Measurements from ENCODE around the gene CECR2.

DNA sequence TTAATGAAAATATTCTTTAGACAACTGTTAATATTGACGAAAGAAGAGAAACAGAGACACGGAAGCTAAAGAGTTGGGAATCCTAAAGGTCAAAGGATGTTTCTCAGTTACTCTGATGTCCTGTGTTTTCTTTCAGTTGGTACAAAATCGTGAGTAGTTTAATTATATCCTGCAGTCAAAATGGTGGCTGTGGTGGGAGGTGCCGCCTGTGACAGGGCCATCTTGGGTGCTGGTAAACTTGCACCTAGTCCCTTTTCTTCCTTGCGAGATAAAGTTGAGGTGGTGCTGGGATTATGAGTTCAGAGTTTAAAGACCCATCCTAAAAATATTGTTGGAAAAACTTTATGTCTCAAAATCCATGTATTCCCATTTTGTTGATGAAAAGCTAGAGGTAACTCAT lies 2.2 kb downstream of the CECR2 start:
- TF ChIP-seq, protein P1, sequence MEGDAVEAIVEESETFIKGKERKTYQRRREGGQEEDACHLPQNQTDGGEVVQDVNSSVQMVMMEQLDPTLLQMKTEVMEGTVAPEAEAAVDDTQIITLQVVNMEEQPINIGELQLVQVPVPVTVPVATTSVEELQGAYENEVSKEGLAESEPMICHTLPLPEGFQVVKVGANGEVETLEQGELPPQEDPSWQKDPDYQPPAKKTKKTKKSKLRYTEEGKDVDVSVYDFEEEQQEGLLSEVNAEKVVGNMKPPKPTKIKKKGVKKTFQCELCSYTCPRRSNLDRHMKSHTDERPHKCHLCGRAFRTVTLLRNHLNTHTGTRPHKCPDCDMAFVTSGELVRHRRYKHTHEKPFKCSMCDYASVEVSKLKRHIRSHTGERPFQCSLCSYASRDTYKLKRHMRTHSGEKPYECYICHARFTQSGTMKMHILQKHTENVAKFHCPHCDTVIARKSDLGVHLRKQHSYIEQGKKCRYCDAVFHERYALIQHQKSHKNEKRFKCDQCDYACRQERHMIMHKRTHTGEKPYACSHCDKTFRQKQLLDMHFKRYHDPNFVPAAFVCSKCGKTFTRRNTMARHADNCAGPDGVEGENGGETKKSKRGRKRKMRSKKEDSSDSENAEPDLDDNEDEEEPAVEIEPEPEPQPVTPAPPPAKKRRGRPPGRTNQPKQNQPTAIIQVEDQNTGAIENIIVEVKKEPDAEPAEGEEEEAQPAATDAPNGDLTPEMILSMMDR (IDR thresholded peaks at IDR 0.05) = no peak
- TF ChIP-seq POLR2A (IDR thresholded peaks at IDR 0.05) (no peak), POLR2AphosphoS5 (IDR thresholded peaks at IDR 0.05) (no peak)

Data from breast epithelium (tissue), 3 donors.